Hepatocyte (in vitro differentiated cells): Measurements from ENCODE around the gene NAV3. TPM values are rescaled to one million over a fixed set of nuclear protein-coding genes. Genes with fewer than 3 reads are reported as not detected.

Experiments
- DNase-seq: peaks from one replicate; pipeline ENCODE4 v3.0.0-alpha.2; 2016; ENCODE audit warnings: low spot score
- H2AFZ ChIP-seq: fragments of 200-600 bp; sonication (generic); 2 replicates; pipeline ENCODE4 v1.6.0; 2016; ENCODE audit warnings: antibody characterized with exemption, mild to moderate bottlenecking
- H3K27ac ChIP-seq: fragments of 200-600 bp; sonication (generic); 2 replicates; pipeline ENCODE4 v1.5.1; 2016; ENCODE audit warnings: mild to moderate bottlenecking
- H3K27me3 ChIP-seq: fragments of 200-600 bp; sonication (generic); 2 replicates; pipeline ENCODE4 v1.6.1; 2016
- H3K36me3 ChIP-seq: fragments of 200-600 bp; sonication (generic); replicated peaks from 2 replicates; pipeline ENCODE4 v1.5.1; 2016; ENCODE audit warnings: low read depth; ENCODE audit not compliant: insufficient read depth
- H3K4me1 ChIP-seq: fragments of 200-600 bp; sonication (generic); 2 replicates; pipeline ENCODE4 v1.5.1; 2016; ENCODE audit warnings: mild to moderate bottlenecking, moderate library complexity; ENCODE audit not compliant: insufficient read depth
- H3K4me2 ChIP-seq: fragments of 200-600 bp; sonication (generic); 2 replicates; pipeline ENCODE4 v1.6.0; 2016
- H3K4me3 ChIP-seq: fragments of 200-600 bp; sonication (generic); 2 replicates; pipeline ENCODE4 v1.5.1; 2016; ENCODE audit warnings: mild to moderate bottlenecking
- H3K79me2 ChIP-seq: fragments of 200-600 bp; sonication (generic); 2 replicates; pipeline ENCODE4 v1.6.0; 2017; ENCODE audit warnings: mild to moderate bottlenecking
- H3K9me2 ChIP-seq: fragments of 200-600 bp; sonication (generic); replicated peaks from 2 replicates; pipeline ENCODE4 v1.6.0; 2017; ENCODE audit warnings: mild to moderate bottlenecking; ENCODE audit not compliant: insufficient read depth
- H3K9me3 ChIP-seq: fragments of 200-600 bp; sonication (generic); 2 replicates; pipeline ENCODE4 v1.5.1; 2016; ENCODE audit warnings: low read depth, mild to moderate bottlenecking
- H4K20me1 ChIP-seq: fragments of 200-600 bp; sonication (generic); 2 replicates; pipeline ENCODE4 v1.6.0; 2016; ENCODE audit warnings: mild to moderate bottlenecking; ENCODE audit not compliant: insufficient read depth, poor library complexity, severe bottlenecking
- CTCF ChIP-seq: fragments of 200-600 bp; sonication (generic); IDR thresholded peaks from 2 replicates; pipeline ENCODE4 v1.5.1; 2016; ENCODE audit warnings: antibody characterized with exemption, mild to moderate bottlenecking; ENCODE audit not compliant: poor library complexity
- EZH2 ChIP-seq: fragments of 200-600 bp; sonication (generic); IDR thresholded peaks from 2 replicates; pipeline ENCODE4 v1.6.1; 2016; ENCODE audit warnings: antibody characterized with exemption, mild to moderate bottlenecking, borderline replicate concordance
- EZH2phosphoT487 ChIP-seq: fragments of 200-600 bp; sonication (generic); IDR thresholded peaks from one replicate; pipeline ENCODE4 v1.6.1; 2018; ENCODE audit warnings: antibody characterized with exemption, mild to moderate bottlenecking, low read depth, moderate library complexity; ENCODE audit not compliant: unreplicated experiment, severe bottlenecking
- WGBS: methylation state at CpG from one replicate; pipeline ENCODE4 v1.1.6; 2016; ENCODE audit warnings: low lambda C conversion rate; ENCODE audit errors: missing lambda C conversion rate; 5-methylcytosine and 5-hydroxymethylcytosine counted together
- polyA plus RNA-seq: library from polyadenylated mRNA; unstranded; fragments of >200 nt; fragmentation: Nextera tagmentation; extraction: Ambion mirVana; gene quantifications from 2 replicates; pipeline ENCODE4 v1.2.1, GENCODE V29; 2016
- total RNA-seq: library from RNA; depleted of rRNA; stranded (reverse); fragments of >200 nt; gene quantifications from 2 replicates; pipeline ENCODE4 v1.2.3, GENCODE V29; 2014

The NAV3 gene
- total RNA-seq (6.6 and 9.2 TPM in 2 replicates), polyA plus RNA-seq (1.4 and 3.0 TPM in 2 replicates)

GRCh38 chr12:77830583-77831351, at the start of gene NAV3:
Gene NAV3, plus strand, starts transcription at chr12:77830894. Its CDS starts 568 bp downstream, at chr12:77831462.
- Histone ChIP-seq H3K9me3 (no peaks in the 10 kb centered on the region), H3K9me2 (no peaks in the 10 kb centered on the region), H3K4me3 (no peak within 1 kb of the TSS), H4K20me1 (no peaks in the 10 kb centered on the region), H3K27ac (peak within 1 kb of the TSS; percentile 32), H2AFZ (no peak within 1 kb of the TSS), H3K4me1 (no peaks in the 10 kb centered on the region), H3K27me3 (no peaks in the 10 kb centered on the region), H3K79me2 (no peaks in the 10 kb centered on the region), H3K36me3 (no peaks in the 10 kb centered on the region), H3K4me2 (peak within 1 kb of the TSS; percentile 36)
- no peak for TF ChIP-seq EZH2
- no peak for TF ChIP-seq CTCF
- no peak for TF ChIP-seq EZH2phosphoT487
- WGBS: 43% methylated on average over 3 of the region's 3 CpGs
- DNase-seq: no peak

GRCh38 chr12:77782034-77782433, 48.7 kb upstream of the NAV3 start:
- TF ChIP-seq EZH2: no peak
- TF ChIP-seq EZH2phosphoT487: no peak
- no peak for TF ChIP-seq CTCF
- Histone ChIP-seq H3K4me3 (no peak overlapping the region), H3K27me3 (no peaks in the 10 kb centered on the region), H3K9me2 (no peaks in the 10 kb centered on the region), H4K20me1 (no peaks in the 10 kb centered on the region), H3K4me2 (no peak overlapping the region), H3K9me3 (no peaks in the 10 kb centered on the region), H3K36me3 (no peaks in the 10 kb centered on the region), H3K79me2 (no peaks in the 10 kb centered on the region), H2AFZ (no peak overlapping the region), H3K4me1 (no peaks in the 10 kb centered on the region), H3K27ac (no peak overlapping the region)
- DNase-seq: no peak
- no CpG with 5 or more reads among the region's 2 CpGs for WGBS

- H2AFZ ChIP-seq: no peak overlapping the region
- 88% methylated on average over 1 of the region's 1 CpG for WGBS
- no peak for DNase-seq
- H3K4me2 ChIP-seq: no peak overlapping the region
- H3K79me2 ChIP-seq: no peaks in the 10 kb centered on the region
- no peaks in the 10 kb centered on the region for H3K4me1 ChIP-seq
- H3K27ac ChIP-seq: no peak overlapping the region
- no peak for TF ChIP-seq EZH2phosphoT487
- TF ChIP-seq CTCF: no peak
- no peak for TF ChIP-seq EZH2
- no peak overlapping the region for H3K4me3 ChIP-seq
- H3K9me3 ChIP-seq: no peaks in the 10 kb centered on the region
- H3K27me3 ChIP-seq: no peaks in the 10 kb centered on the region
- no peaks in the 10 kb centered on the region for H3K36me3 ChIP-seq
- H3K9me2 ChIP-seq: no peaks in the 10 kb centered on the region
- H4K20me1 ChIP-seq: no peaks in the 10 kb centered on the region
These were observed 47.9 kb upstream of the NAV3 start for GRCh38 chr12:77782766-77783165.
